HG03025 (cell line): ENCODE data around the gene PARD3.

Experiments
- ATAC-seq: cut with Tn5 transposase; IDR thresholded peaks from one replicate; pipeline ENCODE4 v1.9.1; 2021; ENCODE audit warnings: mild to moderate bottlenecking, moderate library complexity; ENCODE audit not compliant: unreplicated experiment, low FRiP score

Gene PARD3

GRCh38 chr10:34255035-34255434 lies 560.1 kb downstream of the PARD3 start:
- ATAC-seq: no peak

DNA sequence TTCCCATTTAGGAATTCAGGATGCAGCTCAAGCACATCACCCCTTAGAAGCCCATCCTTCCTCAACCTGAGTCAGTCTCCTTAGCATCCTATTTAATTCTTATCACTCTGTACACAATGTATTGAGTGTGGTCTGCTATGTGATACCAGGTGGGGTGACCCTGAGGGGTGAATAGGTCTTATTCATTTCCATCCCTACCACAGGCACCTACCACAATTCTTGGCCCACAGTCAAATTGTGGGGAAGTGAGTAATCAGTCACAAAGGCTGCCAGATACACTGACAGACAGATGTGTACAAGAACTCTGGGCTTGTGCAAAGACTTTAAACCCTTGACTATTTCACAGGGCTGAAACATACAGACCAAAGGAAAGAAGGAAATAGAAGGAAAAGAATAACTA lies 560.5 kb downstream of the PARD3 start:
- ATAC-seq: no peak

- ATAC-seq: no peak
Observed at GRCh38 chr10:34252111-34252510, 563.0 kb downstream of the PARD3 start.

DNA sequence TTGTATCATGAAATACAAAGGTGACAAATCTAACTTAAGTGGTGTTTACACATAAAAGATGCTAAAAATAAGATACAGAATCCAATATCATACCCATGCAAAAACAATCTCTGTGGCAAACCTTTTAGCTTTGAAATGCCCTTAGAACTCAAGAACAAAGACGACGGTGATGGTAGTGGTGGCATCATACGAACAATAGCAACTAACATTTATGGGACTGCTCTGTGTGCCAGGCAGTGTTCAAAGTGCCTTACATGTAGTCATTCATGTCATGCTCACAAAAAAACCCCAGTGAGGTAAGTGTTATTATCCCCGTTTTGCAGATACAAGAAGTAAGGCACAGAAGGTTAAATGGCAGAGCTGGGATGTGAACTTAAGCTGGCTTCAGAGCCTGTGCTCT lies 563.9 kb downstream of the PARD3 start:
- ATAC-seq: no peak

GRCh38 chr10:34250722-34251121 lies 564.4 kb downstream of the PARD3 start:
- ATAC-seq: no peak

GRCh38 chr10:34249634-34250033 lies 565.5 kb downstream of the PARD3 start:
- ATAC-seq: no peak

DNA sequence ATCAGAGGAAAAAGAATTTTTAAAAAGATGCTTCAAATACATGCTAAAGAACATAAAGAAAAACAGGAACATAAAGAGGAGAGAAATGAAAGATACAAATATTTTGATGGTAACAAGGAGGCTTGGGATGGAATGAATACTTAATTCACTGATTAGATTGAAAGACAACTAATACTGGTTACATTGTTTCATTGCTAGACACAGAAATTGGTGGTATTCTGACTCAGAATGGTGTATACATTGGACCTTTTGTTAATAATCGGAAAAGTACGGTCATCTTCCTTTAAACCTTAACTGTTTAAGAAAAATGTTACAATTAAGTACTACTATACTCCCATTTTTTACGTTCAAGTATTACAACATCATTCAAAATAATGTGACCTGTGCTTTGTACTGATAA lies 567.5 kb downstream of the PARD3 start:
- ATAC-seq: no peak

- ATAC-seq: no peak
Observed at GRCh38 chr10:34244756-34245484, 570.2 kb downstream of the PARD3 start.

- ATAC-seq: no peak
Observed at GRCh38 chr10:34241226-34242000, 573.7 kb downstream of the PARD3 start.

- no peak for ATAC-seq
Observed at GRCh38 chr10:34240039-34240438, 575.1 kb downstream of the PARD3 start.

DNA sequence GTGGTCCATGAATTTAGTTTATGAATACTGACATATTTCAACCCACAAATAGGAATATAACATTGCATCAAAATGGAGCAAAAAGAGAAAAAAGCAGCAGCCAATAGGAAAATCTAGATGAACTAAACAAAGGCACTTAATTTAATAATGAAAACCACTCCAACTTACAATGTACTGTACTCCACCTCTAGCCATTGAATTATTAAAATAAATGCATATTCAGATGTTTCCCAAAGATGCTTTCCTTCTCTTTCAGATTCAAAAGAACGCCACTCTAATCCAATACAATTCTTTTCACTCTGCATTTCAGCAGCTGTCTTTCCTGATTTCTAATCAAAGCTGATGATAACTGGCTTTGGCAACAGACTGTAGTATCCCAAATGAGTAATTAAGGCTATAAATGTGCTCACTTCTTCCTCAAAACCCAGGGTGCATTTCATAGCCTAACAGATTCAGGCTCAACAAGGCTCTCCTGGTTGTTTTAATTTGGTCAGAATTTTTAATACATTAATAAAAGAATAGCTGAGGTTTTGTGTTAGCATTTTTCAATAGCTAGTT lies 577.1 kb downstream of the PARD3 start:
- no peak for ATAC-seq

- no peak for ATAC-seq
Observed at GRCh38 chr10:34236931-34237330, 578.2 kb downstream of the PARD3 start.

DNA sequence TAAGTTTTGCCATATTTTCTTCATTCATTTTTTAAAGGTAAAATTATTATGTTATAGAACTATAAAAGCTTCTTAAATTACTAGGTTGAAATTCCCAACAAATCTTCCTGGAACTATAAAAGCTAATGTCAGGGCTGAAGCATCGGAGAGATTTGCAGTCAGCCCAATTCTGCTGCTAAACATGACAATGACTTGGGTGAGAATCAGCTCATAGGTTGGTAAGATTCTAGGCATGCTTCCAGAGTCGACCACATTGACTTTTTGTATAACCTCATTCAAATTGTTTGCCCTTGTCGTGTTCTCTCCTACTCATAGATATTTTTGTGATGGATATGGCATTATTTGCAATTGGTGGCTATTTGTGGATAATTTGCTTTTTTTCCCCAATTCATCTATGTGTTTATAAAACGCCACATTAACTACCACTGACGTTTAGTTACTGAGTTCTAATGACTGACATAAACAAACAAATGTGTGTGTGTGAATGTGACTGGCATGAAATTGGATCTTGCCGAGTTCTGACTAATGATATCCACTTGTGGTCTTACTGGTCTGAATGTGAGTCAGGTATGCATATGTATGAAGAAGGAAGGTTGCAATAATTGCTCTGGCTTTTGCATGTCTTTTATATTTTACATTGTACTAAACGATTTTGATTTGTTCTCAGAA lies 579.8 kb downstream of the PARD3 start:
- ATAC-seq: no peak

- ATAC-seq: no peak
Observed at GRCh38 chr10:34232481-34232880, 582.6 kb downstream of the PARD3 start.

DNA sequence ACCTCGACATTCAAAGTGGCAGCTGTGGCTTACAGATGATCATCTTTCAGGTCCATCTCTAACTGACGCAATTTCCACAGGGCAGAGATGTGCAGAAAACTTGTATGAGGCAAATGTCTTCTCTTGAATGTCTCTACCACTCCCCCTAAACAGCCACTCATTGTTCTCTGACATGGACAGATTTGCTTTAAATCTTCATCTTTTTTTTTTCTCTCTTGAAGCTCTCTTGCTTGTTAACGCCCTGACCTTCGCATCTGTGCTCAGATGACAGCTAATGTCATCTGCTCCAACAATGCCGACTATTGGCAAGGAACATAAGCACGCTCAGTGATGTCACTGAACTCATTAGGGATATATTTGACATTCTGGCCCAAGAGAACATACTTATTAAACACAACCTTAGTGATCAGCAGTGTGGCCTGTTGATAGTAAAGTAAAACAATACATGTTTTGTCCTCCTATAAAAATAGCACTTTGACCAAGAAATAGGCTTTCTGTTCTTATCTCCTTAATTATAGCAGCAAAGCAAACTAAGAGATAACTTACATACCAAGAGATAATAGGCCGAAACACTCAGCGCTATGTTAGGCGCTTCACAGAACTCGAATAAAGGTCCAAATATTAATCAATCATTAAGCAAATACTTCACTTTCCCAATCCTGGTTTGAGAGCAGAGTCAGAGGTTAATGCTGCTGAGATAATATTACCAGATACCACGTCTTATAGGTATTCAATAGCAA lies 583.5 kb downstream of the PARD3 start:
- no peak for ATAC-seq

GRCh38 chr10:34229917-34230316 lies 585.2 kb downstream of the PARD3 start:
- ATAC-seq: no peak

GRCh38 chr10:34228066-34228465 lies 587.0 kb downstream of the PARD3 start:
- no peak for ATAC-seq

DNA sequence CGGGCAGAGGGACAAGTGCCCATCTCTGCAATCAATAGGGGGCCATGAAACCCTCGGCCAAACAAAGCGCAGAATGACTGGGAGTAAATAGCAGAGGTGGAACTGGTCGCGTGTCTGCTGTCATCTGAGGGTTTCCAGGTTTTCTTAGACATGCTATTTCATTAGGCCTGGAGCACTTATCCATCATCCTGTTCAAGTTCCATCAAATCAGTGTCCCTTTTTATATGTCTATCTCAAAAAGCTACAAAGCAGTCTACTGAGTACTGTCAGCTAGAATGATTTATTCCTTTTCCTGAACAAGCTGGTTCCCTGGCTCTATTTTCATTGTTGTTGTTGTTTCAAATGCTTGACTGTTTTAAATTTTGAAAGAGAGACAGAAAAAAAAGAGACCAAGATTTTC lies 590.5 kb downstream of the PARD3 start:
- no peak for ATAC-seq

GRCh38 chr10:34223658-34224057 lies 591.4 kb downstream of the PARD3 start:
- ATAC-seq: no peak

DNA sequence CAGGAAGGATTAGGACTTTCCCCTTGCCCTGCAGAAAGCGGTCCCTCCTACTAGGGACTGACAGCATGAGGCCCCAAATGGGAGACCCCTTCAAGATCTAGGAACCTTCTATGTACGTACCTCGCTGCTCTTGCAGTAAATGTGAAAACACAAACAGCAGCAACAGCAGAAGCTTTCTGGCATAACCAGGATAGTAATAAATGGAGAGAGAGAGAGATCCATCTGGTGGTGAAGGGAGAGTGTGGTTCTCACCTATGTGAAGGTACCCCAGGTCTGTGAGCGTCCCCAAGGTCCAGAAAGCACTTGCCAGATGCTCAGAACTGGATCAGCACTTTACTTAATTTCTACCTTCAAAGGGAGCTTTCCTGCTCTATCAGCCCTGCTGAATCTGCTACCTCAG lies 592.7 kb downstream of the PARD3 start:
- no peak for ATAC-seq
